CD4-positive, alpha-beta T cell (primary cell): ENCODE measurements around the gene FAM53B. TPM values are rescaled to one million over a fixed set of nuclear protein-coding genes. Genes with fewer than 3 reads are reported as not detected.
A peak's percentile ranks its signal among the peaks of the same experiment; 100 is the strongest.

Experiments
- ATAC-seq: fragments of 200-7000 bp; cut with Tn5 transposase; one replicate; pipeline ENCODE4 v1.10.0; 2022; ENCODE audit warnings: mild to moderate bottlenecking; ENCODE audit not compliant: poor library complexity
- CTCF ChIA-PET: fragments of 350-600 bp; sonication (Branson Sonifier 250); formaldehyde crosslinking; loops from one replicate; lab custom pipeline; 2021; ENCODE audit warnings: antibody characterized with exemption, inconsistent platforms; lab: Charles Lee
- POLR2A ChIA-PET: fragments of 350-600 bp; sonication (Branson Sonifier 250); formaldehyde crosslinking; loops from one replicate; lab custom pipeline; 2021; ENCODE audit warnings: antibody characterized with exemption, inconsistent platforms; lab: Charles Lee
- DNase-seq, 14 experiments: peaks; one replicate each; pipeline ENCODE4 v3.0.0-alpha.2; 2013 to 2020; ENCODE audit warnings: mixed read lengths in 2 of 14
- H3K27ac ChIP-seq, 2 donors: one replicate each; pipeline versions ENCODE4 v1.5.1 to v1.7.0; 2013; ENCODE audit warnings: low read length in 2 of 2, low read depth in 1 of 2, mild to moderate bottlenecking in 1 of 2
- H3K27me3 ChIP-seq, 2 experiments: 1 replicate in 1 of 2; 2 replicates in 1 of 2; pipeline versions ENCODE4 v1.6.1 to v1.7.0; 2013; ENCODE audit warnings: low read length in 2 of 2, control low read depth in 1 of 2, mild to moderate bottlenecking in 1 of 2, moderate library complexity in 1 of 2; ENCODE audit not compliant: insufficient read depth in 2 of 2, control insufficient read depth in 1 of 2
- H3K36me3 ChIP-seq: one replicate; pipeline ENCODE4 v1.6.1; 2013; ENCODE audit warnings: low read length, control low read depth; ENCODE audit not compliant: insufficient read depth
- H3K4me1 ChIP-seq: one replicate; pipeline ENCODE4 v1.6.1; 2013; ENCODE audit warnings: low read length, control low read depth; ENCODE audit not compliant: insufficient read depth
- H3K4me3 ChIP-seq: one replicate; pipeline ENCODE4 v1.5.1; 2013; ENCODE audit warnings: mild to moderate bottlenecking, low read length, moderate library complexity
- H3K9me3 ChIP-seq, 2 experiments: 1 replicate in 1 of 2; 2 replicates in 1 of 2; pipeline versions ENCODE4 v1.6.1 to v1.7.0; 2013; ENCODE audit warnings: low read length in 2 of 2, mild to moderate bottlenecking in 2 of 2, control low read depth in 1 of 2, moderate library complexity in 1 of 2; ENCODE audit not compliant: control insufficient read depth in 1 of 2, insufficient read depth in 1 of 2
- H3K27ac Mint-ChIP-seq: one replicate; pipeline ENCODE4 v1.8.0; 2020; ENCODE audit warnings: mixed read lengths
- H3K27me3 Mint-ChIP-seq: one replicate; pipeline ENCODE4 v1.8.0; 2021; ENCODE audit warnings: mixed read lengths
- H3K36me3 Mint-ChIP-seq: one replicate; pipeline ENCODE4 v1.8.0; 2021; ENCODE audit warnings: low read depth, mixed read lengths
- H3K4me1 Mint-ChIP-seq: one replicate; pipeline ENCODE4 v1.8.0; 2021; ENCODE audit warnings: low read depth, mixed read lengths
- H3K4me3 Mint-ChIP-seq: one replicate; pipeline ENCODE4 v1.8.0; 2020; ENCODE audit warnings: mild to moderate bottlenecking, mixed read lengths
- H3K9me3 Mint-ChIP-seq: one replicate; pipeline ENCODE4 v1.8.0; 2020; ENCODE audit warnings: mixed read lengths
- CTCF ChIP-seq: fragments of 200-600 bp; IDR thresholded peaks from one replicate; pipeline ENCODE4 v1.8.0; 2022; ENCODE audit warnings: antibody characterized with exemption, mild to moderate bottlenecking
- intact Hi-C, 2 experiments: fragments of 100-400 bp; cut with DNase I in 1 of 2; cut with micrococcal nuclease in 1 of 2; formaldehyde crosslinking; loops; one replicate each; pipeline versions ENCODE4 v1.15.1 to v1.9.0; 2023 to 2025; cut with DNase I, micrococcal nuclease
- total RNA-seq, 174 experiments: library from RNA in 2 of 174; stranded (reverse) in 2 of 174; gene quantifications; one replicate each; pipeline ENCODE4 v1.2.3 and lab custom pipeline; 2021 to 2026

Gene FAM53B
- total RNA-seq, 2 experiments from 2014 or later: 32.9 to 33.6 TPM

- Histone ChIP-seq H3K27me3 (no peaks in the 10 kb centered on the region), H3K4me3 (peak overlapping the region; percentile 83), H3K36me3 (no peaks in the 10 kb centered on the region), H3K4me1 (peaks cover 77% of the 10 kb centered on the region), H3K27ac (peak overlapping the region; percentile 60 to 65), H3K9me3 (no peaks in the 10 kb centered on the region)
- peaks cover 85% of the 10 kb centered on the region for H3K4me1 Mint-ChIP-seq
- peak overlapping the region; percentile 88 for H3K27ac Mint-ChIP-seq
- CTCF ChIA-PET: interaction anchor here (1.0 to 16.7 kb wide), 24 partner anchors 8 to 211 kb away, joined by 3 to 253 read pairs (median 10); no protein-coding TSS in a partner anchor
- H3K4me3 Mint-ChIP-seq: peak overlapping the region; percentile 99
- DNase-seq (peak in 3 of 14 experiments; percentile 15 to 75 (median 36)), ATAC-seq (peak; percentile 27)
- H3K9me3 Mint-ChIP-seq: no peaks in the 10 kb centered on the region
- POLR2A ChIA-PET: interaction anchor here (0.8 to 4.8 kb wide), 30 partner anchors 9 to 279 kb away, joined by 3 to 66 read pairs (median 6); partner anchors contain the start of genes ABRAXAS2 and LHPP
- peaks cover 11% of the 10 kb centered on the region for H3K36me3 Mint-ChIP-seq
- H3K27me3 Mint-ChIP-seq: no peaks in the 10 kb centered on the region
- no peak for TF ChIP-seq CTCF
- intact Hi-C loops: loop anchor here (1.0 to 10.0 kb wide), 12 partner anchors 21 to 746 kb away; partner anchors contain the start of genes EEF1AKMT2 (in 1 of the 2) and OAT (in 1 of the 2)
These were observed 3.6 kb downstream of the FAM53B start for GRCh38 chr10:124740369-124741280.

- peaks cover 83% of the 10 kb centered on the region for H3K4me1 ChIP-seq
- ChIA-PET CTCF (interaction anchor here (3.2 to 16.7 kb wide), 6 partner anchors 18 to 112 kb away, joined by 14 to 253 read pairs (median 22); no protein-coding TSS in a partner anchor), POLR2A (interaction anchor here (0.9 to 4.8 kb wide), 8 partner anchors 11 to 278 kb away, joined by 3 to 66 read pairs (median 10); partner anchors contain the start of gene LHPP)
- Mint-ChIP-seq H3K4me3 (peak overlapping the region; percentile 99), H3K9me3 (no peaks in the 10 kb centered on the region), H3K27ac (peak overlapping the region; percentile 88), H3K36me3 (peaks cover 11% of the 10 kb centered on the region), H3K27me3 (no peaks in the 10 kb centered on the region), H3K4me1 (peaks cover 85% of the 10 kb centered on the region)
- intact Hi-C loops: loop anchor here (2.0 to 10.0 kb wide), 8 partner anchors 33 to 745 kb away; partner anchors contain the start of genes EEF1AKMT2 (in 1 of the 2) and OAT (in 1 of the 2)
- TF ChIP-seq CTCF: no peak
- no peaks in the 10 kb centered on the region for H3K36me3 ChIP-seq
- no peaks in the 10 kb centered on the region for H3K27me3 ChIP-seq
- peak overlapping the region; percentile 83 for H3K4me3 ChIP-seq
- DNase-seq (peak in 4 of 14 experiments; percentile 38 to 68 (median 58)), ATAC-seq (no peak)
- H3K9me3 ChIP-seq: no peaks in the 10 kb centered on the region
- peak overlapping the region; percentile 60 to 65 for H3K27ac ChIP-seq
These were observed 4.2 kb downstream of the FAM53B start for GRCh38 chr10:124739986-124740368.
